Central memory CD8-positive, alpha-beta T cell (primary cell): ENCODE measurements around the gene SNRPB.

Experiments used
- ATAC-seq: fragments of 150-1000 bp; cut with Tn5 transposase; replicated peaks from 2 replicates; pipeline ENCODE4 v1.10.0; 2022; ENCODE audit warnings: mild to moderate bottlenecking, moderate FRiP score, moderate number of reproducible peaks; ENCODE audit not compliant: poor library complexity, severe bottlenecking; ENCODE audit errors: extremely low read depth
- DNase-seq, 2 donors: peaks; one replicate each; pipeline ENCODE4 v3.0.0; 2021; ENCODE audit warnings: low spot score in 2 of 2
- H3K27ac Mint-ChIP-seq: one replicate; pipeline ENCODE4 v1.8.0; 2022; ENCODE audit warnings: low read depth, mild to moderate bottlenecking, moderate library complexity, mixed read lengths
- H3K27me3 Mint-ChIP-seq: one replicate; pipeline ENCODE4 v1.8.0; 2022; ENCODE audit warnings: mixed read lengths
- H3K36me3 Mint-ChIP-seq: one replicate; pipeline ENCODE4 v1.8.0; 2022; ENCODE audit warnings: mild to moderate bottlenecking, moderate library complexity, mixed read lengths; ENCODE audit not compliant: insufficient read depth
- H3K4me1 Mint-ChIP-seq: one replicate; pipeline ENCODE4 v1.8.0; 2022; ENCODE audit warnings: mixed read lengths
- H3K4me3 Mint-ChIP-seq: one replicate; pipeline ENCODE4 v1.8.0; 2022; ENCODE audit warnings: mild to moderate bottlenecking, moderate library complexity, mixed read lengths
- H3K9me3 Mint-ChIP-seq: one replicate; pipeline ENCODE4 v1.8.0; 2022; ENCODE audit warnings: mixed read lengths

SNRPB gene

DNA sequence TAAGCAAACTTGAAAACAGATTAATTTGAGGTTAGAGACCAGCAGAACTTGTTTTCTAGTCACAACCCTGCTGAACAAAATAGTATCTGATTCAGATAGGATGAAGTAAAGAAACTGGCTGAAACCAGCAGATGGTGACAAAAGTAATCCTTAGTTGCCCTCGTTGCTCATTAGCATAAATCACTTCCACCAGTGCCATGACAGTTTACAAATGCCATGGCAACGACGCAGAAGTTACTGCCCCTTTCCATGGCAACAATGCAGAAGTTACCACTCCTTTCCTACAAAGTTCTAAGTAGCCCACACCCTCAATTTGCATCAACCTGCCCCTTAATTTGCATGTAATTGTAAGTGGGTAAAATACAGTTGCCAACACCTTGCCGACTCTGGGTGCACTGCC lies 23.7 kb downstream of the SNRPB start:
- Mint-ChIP-seq H3K4me1 (peaks cover 20% of the 10 kb centered on the region), H3K27ac (no peak overlapping the region), H3K4me3 (no peak overlapping the region), H3K27me3 (no peaks in the 10 kb centered on the region), H3K36me3 (peaks cover 2% of the 10 kb centered on the region), H3K9me3 (no peaks in the 10 kb centered on the region)
- DNase-seq (no peak), ATAC-seq (no peak)

DNA sequence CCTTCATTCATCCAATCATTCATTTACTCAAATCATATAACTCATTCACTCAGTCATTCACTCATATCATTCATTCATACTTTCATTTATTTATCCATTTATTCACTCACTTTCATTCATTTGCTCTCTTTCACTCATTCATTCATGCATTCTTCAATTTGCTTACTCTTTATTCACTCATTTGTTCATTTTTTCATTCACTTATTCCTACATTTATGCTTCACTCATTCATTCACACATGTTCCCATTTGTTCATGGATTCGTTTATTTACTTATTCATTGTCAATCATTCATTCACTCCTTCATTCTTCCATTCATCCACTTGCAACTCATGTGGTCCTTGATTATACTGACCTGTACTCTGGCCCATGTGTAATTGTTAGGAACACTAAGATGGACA lies 39.4 kb downstream of the SNRPB start:
- H3K36me3 Mint-ChIP-seq, result no peaks in the 10 kb centered on the region
- ATAC-seq, result no peak
- H3K4me1 Mint-ChIP-seq, result no peaks in the 10 kb centered on the region
- H3K27me3 Mint-ChIP-seq, result peaks cover 27% of the 10 kb centered on the region
- no peak for DNase-seq
- no peaks in the 10 kb centered on the region for H3K9me3 Mint-ChIP-seq
- no peak overlapping the region for H3K27ac Mint-ChIP-seq
- no peak overlapping the region for H3K4me3 Mint-ChIP-seq

DNA sequence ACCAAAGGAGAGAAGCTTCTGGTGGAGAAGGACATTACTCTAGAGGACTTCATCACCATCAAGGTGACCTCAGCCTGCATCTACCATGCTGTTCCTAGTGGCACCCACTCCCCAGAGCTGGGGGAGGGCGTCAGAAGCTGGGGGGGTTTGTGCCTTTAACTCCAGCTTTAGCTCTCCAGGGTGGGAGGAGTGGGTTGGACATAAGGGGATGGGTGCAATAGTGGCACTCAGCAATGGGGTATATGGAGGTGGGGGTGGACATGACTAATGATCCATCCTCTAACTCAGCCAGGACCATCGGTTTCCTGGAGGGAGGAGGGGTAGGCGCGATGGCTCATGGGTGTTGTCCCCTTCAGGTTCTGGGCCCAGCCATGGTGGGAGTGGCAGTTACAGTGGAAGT lies 40.1 kb downstream of the SNRPB start:
- ATAC-seq (no peak), DNase-seq (no peak)
- no peak overlapping the region for H3K4me3 Mint-ChIP-seq
- no peaks in the 10 kb centered on the region for H3K9me3 Mint-ChIP-seq
- H3K27ac Mint-ChIP-seq, result no peak overlapping the region
- H3K36me3 Mint-ChIP-seq, result no peaks in the 10 kb centered on the region
- H3K27me3 Mint-ChIP-seq, result peaks cover 27% of the 10 kb centered on the region
- H3K4me1 Mint-ChIP-seq, result no peaks in the 10 kb centered on the region

DNA sequence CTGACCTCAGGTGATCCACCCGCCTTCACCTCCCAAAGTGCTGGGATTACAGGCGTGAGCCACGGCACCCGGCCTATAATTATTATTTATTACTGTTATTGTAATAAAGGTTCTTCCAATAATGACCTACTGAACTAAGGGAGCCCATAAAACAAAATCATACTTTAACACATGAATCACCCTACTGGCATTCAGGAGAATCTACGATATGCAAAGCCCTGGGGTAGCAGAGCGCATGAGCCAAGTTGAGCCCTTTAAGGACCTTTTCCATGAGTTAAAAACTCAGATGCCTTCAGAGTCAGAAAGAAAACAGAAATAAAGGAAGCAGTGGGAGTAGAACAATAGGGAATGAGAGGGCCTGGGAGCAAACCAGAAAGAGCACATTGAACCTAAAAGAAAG lies 41.5 kb downstream of the SNRPB start:
- ATAC-seq (no peak), DNase-seq (no peak)
- Mint-ChIP-seq H3K27ac (no peak overlapping the region), H3K4me3 (no peak overlapping the region), H3K27me3 (peaks cover 27% of the 10 kb centered on the region), H3K4me1 (no peaks in the 10 kb centered on the region), H3K9me3 (no peaks in the 10 kb centered on the region), H3K36me3 (no peaks in the 10 kb centered on the region)

DNA sequence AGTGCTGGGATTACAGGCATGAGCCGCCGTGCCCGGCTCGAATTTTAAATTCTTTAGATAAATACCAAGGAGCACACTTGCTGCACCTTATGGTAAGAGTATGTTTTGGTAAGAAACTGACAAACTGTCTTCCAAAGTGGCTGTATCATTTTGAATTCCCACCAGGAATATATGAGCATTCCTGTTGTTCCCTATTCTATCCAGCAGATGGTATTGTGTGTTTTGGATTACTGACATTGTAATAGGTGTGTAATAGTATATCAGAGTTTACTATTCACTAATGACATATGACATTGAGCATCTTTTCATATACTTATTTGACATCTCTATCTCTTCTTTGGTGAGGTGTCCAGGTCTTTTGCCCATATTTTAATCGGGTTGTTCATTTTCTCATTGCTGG lies 49.3 kb downstream of the SNRPB start:
- Mint-ChIP-seq H3K36me3 (no peaks in the 10 kb centered on the region), H3K27ac (no peak overlapping the region), H3K9me3 (no peaks in the 10 kb centered on the region), H3K4me1 (no peaks in the 10 kb centered on the region), H3K4me3 (no peak overlapping the region), H3K27me3 (peaks cover 10% of the 10 kb centered on the region)
- DNase-seq (no peak), ATAC-seq (no peak)

DNA sequence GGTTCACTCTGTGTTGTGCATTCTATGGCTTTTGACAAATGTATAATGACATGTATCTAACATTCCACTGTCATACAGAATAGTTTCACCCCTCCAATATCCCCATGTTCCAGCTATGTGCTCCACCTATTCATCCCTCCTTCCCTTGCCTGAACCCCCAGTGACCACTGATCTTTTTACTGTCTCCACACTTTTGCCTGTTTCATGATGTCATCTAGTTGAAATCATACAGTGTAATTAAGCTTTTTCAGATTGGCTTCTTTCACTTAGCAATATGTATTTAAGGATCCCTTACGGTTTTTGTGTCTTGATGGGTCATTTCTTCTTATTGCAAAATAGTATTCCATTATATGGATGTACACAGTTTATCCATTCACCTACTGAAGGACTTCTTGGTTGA lies 50.1 kb downstream of the SNRPB start:
- no peak overlapping the region for H3K27ac Mint-ChIP-seq
- no peaks in the 10 kb centered on the region for H3K36me3 Mint-ChIP-seq
- H3K9me3 Mint-ChIP-seq, result no peaks in the 10 kb centered on the region
- no peaks in the 10 kb centered on the region for H3K4me1 Mint-ChIP-seq
- DNase-seq (no peak), ATAC-seq (no peak)
- no peak overlapping the region for H3K4me3 Mint-ChIP-seq
- H3K27me3 Mint-ChIP-seq, result peaks cover 14% of the 10 kb centered on the region

DNA sequence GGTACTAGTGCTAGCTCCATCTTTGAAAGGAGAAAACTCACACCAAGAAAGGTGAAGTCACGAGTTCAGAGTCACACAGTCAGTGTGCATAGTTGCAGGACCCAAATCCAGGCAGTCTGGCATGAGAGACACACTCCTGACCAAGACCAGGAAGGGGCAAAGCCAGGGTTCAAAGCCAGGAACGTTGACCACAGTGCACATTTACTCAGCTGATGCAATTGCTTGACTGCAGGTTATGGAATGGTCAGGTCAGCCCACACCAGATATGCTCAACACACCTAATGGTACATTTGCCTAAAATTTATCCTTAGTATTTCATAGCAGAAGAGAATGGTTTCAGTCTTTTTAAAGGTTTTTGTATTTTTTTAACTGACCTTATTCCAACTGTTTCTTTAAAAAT lies 52.2 kb downstream of the SNRPB start:
- ATAC-seq (no peak), DNase-seq (no peak)
- H3K4me1 Mint-ChIP-seq, result no peaks in the 10 kb centered on the region
- H3K27ac Mint-ChIP-seq, result no peak overlapping the region
- H3K4me3 Mint-ChIP-seq, result no peak overlapping the region
- H3K9me3 Mint-ChIP-seq, result no peaks in the 10 kb centered on the region
- no peaks in the 10 kb centered on the region for H3K36me3 Mint-ChIP-seq
- peaks cover 25% of the 10 kb centered on the region for H3K27me3 Mint-ChIP-seq

DNA sequence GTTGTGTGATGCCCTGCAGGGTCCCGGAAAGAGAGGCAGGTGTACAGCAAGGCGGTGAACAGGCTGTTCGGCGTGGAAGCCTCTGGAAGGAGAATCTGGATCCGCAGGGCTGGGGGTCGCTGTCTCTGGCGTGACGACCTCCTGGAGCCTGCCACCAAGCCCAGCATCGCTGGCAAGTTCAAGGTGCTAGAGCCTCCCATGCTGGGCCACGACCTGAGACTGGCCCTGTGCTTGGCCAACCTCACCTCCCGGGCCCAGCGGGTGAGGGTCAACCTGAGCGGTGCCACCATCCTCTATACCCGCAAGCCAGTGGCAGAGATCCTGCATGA lies 53.4 kb downstream of the SNRPB start:
- H3K4me3 Mint-ChIP-seq, result no peak overlapping the region
- H3K9me3 Mint-ChIP-seq, result no peaks in the 10 kb centered on the region
- ATAC-seq (no peak), DNase-seq (no peak)
- no peak overlapping the region for H3K27ac Mint-ChIP-seq
- no peaks in the 10 kb centered on the region for H3K36me3 Mint-ChIP-seq
- peaks cover 31% of the 10 kb centered on the region for H3K27me3 Mint-ChIP-seq
- H3K4me1 Mint-ChIP-seq, result no peaks in the 10 kb centered on the region

DNA sequence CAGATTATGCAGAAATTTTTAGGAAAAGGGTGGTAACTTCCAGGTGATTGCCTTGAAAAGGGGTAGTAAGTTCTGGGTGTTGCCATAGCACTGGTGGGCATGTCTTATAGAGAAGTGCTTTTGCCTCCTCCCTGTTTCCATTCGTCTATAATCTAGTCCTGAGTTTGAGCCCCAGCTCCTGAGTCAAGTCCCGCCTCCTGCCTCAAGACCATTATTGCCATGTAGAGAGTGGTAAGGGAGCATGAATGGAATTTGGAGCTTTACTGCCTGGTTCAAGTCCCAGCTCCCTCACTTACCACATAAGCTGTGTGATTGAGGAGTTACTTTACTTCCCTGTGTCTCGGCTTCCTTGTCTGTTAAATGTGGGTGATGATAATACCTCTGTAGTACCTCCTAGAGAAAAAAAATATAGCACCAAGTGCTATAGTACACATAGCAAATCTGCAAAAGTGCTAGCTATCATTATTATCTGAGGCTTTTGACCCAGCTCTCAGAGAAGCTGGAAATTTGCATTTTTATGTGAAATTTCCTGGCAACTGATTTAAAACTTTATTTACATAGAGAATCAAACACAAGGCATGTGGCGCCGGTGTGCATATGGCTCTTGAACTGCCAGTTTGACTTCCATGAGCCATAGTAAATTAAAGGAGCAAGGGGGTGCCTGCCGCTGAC lies 53.9 kb downstream of the SNRPB start:
- Mint-ChIP-seq H3K27ac (no peak overlapping the region), H3K4me1 (no peaks in the 10 kb centered on the region), H3K36me3 (no peaks in the 10 kb centered on the region), H3K4me3 (no peak overlapping the region), H3K9me3 (no peaks in the 10 kb centered on the region), H3K27me3 (peaks cover 31% of the 10 kb centered on the region)
- ATAC-seq (no peak), DNase-seq (no peak)
